ENCODE results near the gene TNNC2.

Gene TNNC2

DNA sequence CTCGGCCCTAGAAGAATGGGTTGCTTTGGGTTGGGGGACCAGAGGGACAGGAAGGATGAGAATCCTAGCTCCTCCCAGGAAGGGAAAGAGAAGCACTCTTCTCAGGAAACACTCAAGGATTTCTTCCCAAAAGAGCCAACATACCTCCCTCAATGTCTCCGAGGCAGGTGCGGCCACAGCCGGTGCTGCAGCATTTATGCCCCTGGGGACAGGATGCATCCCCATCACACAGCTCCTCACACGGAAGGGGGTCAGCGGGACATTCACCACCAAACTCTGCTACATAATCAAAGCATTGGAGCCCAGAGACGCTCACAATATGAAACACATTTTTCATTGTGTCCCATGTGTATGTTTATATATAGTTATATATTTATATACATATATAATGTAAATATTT lies 50.2 kb downstream of the TNNC2 start:
- Histone ChIP-seq H3K9ac (ENCODE audit: low read depth, low read length) (no peak overlapping the region), H3K27me3 (ENCODE audit: insufficient read depth, low read length) (no peaks in the 10 kb centered on the region), H3K36me3 (ENCODE audit: insufficient read depth, low read length) (no peaks in the 10 kb centered on the region), H3K27ac (ENCODE audit: low read depth, low read length) (no peak overlapping the region), H3K9me3 (ENCODE audit: insufficient read depth, low read depth, low read length) (no peaks in the 10 kb centered on the region), H3K4me1 (ENCODE audit: insufficient read depth, low read length) (no peaks in the 10 kb centered on the region), H3K4me3 (ENCODE audit: low read length) (no peak overlapping the region)
- 88% methylated on average over 6 of the region's 7 CpGs for WGBS

DNA sequence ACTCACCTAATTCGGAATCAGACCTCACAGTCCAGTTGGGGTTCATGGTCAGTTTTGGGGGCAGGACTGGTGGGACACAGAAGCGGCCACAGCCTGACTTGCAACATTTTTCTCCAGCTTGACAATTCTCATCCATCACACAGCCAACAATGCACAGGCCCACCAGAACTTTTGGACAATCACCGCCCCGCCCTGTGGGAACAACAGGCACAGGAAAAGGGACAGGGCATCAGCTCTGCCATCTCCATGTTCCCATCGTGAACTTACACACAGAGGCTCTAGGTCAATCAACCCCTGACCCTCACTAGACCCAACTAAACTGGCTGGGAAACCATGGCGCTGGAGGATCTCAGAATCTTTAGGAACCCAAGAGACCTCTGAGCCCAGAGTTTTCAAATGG lies 51.7 kb downstream of the TNNC2 start:
- no peaks in the 10 kb centered on the region for H3K27me3 ChIP-seq (ENCODE audit: insufficient read depth, low read length)

DNA sequence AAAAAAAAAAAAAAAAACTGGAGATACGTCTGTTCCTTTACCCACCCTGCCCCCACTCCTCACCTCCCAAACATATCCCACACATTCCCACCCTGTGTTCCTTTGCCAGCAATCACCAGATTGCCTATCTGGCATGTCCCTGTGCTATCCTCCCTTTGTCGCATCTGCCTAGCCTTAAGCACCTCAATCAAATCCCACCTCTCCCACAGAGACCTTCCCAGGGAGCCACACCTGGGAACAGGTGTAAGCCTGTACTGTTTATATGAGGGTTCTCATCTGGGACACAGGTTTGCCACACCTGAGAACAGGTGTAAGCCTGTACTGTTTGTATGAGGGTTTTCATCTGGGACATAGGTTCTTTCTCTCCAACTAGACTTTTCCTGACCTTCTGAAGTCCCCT lies 52.2 kb downstream of the TNNC2 start:
- Histone ChIP-seq H3K4me1 (ENCODE audit: insufficient read depth, low read length) (peaks cover 6% of the 10 kb centered on the region; the same call in 1 of the 2 replicates), H3K27ac (ENCODE audit: low read depth, low read length) (no peak overlapping the region)
- WGBS: 90% methylated on average over 2 of the region's 2 CpGs

More for the DNA sequence above, 51.7 kb downstream of the TNNC2 start:
- Histone ChIP-seq H3K9me3 (ENCODE audit: insufficient read depth, low read depth, low read length) (no peaks in the 10 kb centered on the region), H3K4me1 (ENCODE audit: insufficient read depth, low read length) (peaks cover 6% of the 10 kb centered on the region; the same call in 1 of the 2 replicates), H3K27ac (ENCODE audit: low read depth, low read length) (no peak overlapping the region), H3K4me3 (ENCODE audit: low read length) (no peak overlapping the region), H3K36me3 (ENCODE audit: insufficient read depth, low read length) (no peaks in the 10 kb centered on the region), H3K9ac (ENCODE audit: low read depth, low read length) (no peak overlapping the region)
- 93% methylated on average over 6 of the region's 6 CpGs for WGBS

More for the DNA sequence above, 52.2 kb downstream of the TNNC2 start:
- Histone ChIP-seq H3K4me3 (ENCODE audit: low read length) (no peak overlapping the region), H3K27me3 (ENCODE audit: insufficient read depth, low read length) (no peaks in the 10 kb centered on the region), H3K36me3 (ENCODE audit: insufficient read depth, low read length) (no peaks in the 10 kb centered on the region), H3K9ac (ENCODE audit: low read depth, low read length) (no peak overlapping the region), H3K9me3 (ENCODE audit: insufficient read depth, low read depth, low read length) (no peaks in the 10 kb centered on the region)
